GM19239 (cell line): ENCODE measurements around the gene RPL23.

ENCODE experiments used
- DNase-seq: peaks from one replicate; pipeline ENCODE4 v3.0.0; 2011; ENCODE audit warnings: low spot score; ENCODE audit not compliant: insufficient read length
- FAIRE-seq: peaks from 2 replicates; lab custom pipeline; 2011; peaks lifted over from hg19 to GRCh38; lab: Jason Lieb, UNC

RPL23 gene

DNA sequence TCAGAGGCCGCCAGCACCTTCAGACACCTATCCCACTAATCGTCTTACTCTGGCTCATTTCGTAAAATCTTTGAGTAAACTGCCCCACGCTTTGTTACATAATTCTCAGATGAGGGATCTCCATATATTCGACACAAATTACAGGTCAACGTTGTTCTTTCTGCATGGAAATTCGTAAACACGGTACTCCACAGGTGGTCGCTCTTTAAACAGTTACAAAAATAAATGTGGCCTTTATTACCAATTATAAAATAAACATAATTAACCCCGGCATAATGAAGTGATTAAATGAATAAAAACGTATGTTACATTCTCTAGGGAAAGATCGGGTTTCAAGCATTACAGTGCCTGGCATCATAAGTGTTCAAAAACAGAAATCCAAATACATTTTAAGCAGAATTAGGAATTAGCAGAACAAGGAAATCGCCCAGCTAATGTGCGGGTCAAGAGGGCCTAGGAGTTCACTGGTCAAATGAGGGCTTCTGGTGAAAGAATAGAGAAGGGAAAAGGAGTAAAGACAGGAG lies 53.2 kb downstream of the RPL23 start:
- DNase-seq (no peak), FAIRE-seq (no peak)

DNA sequence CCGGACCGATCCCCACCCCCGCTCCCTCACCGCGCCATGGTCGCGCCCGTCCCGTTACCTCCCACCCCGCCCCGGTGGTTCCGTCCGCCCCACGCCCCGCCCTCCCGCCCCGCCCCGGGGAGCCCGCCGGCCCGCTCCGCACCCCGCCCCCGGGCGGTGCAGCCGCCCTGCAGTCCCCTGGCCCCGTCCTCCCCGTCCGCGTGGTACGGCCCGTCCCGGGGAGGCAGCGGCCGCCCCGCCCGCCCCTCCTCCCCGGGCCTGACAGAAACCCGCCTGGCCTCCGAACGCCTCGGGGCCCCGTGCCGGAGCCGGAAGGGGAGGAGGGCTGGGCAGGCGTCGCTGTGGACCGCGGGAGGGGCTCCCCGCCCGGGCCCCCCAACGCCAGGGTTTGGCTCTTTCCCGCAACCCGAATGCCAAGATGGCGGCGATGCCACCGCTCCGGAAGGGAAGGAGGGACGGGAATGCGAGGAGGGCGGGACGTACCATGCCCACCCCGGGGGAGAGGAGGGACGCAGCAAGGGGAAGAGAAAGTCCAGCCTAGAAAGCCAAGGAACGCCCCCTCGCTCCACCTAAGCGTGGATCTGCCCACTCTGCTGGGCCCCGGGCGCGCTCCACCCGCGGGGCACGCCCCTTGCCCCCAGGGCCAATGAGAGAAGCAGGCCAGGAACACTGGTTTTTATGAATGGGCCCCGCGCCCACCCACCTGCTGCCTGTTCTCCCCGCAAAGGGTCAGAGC lies 53.9 kb downstream of the RPL23 start, which contains the start of gene PIP4K2B:
PIP4K2B (minus strand) TSS at position 56 of the 736 bp plus-strand sequence. CDS start 132 bp downstream, outside the sequence.
- DNase-seq (peak; percentile 96), FAIRE-seq (no peak)

DNA sequence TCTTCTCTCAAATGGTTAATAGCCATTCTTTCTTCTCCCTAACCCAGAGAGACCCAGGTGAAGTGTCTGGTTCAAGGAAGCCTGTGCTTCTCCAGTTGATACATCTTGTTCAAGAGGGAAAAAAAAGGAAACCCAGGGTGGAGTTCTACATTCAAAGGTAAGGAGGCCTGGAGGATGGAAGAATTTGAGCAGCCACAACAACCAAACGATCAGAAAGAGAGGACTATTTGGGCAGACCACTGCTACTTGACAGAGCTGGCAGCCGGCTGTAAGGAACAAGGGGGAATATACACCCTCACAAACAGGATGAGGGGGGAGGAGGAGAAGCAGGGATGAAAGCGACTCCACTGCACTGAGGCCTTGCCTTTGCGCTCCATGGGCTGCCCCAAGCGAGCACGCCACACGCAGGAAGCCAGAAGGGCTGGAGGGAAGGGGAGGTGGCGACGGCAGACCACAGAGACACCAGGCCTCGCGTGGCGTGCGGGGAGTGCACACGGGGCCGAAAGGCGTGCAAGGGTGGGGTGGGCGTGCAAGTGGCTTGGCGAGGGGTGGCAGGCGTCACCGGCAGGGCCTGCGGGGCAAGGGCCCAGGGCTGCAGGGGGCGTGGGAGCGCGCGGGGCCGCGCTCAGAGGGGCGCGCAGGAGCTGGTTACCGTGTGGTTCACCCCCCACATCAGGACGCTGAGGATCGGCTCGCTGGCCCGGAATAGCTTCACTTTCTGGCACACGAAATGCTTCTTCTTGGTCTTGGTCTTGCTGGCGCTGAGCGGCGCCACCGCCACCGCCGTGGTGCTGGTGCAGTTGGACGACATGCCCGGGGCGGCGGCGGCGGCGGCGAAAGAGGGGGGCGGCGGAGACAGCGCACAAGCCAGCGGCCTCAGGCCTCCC lies 54.7 kb downstream of the RPL23 start:
- FAIRE-seq (no peak), DNase-seq (peak; percentile 46)
